GM23338 (cell line): Measurements from ENCODE around the gene USP15. TPM values are rescaled to one million over a fixed set of nuclear protein-coding genes. Genes with fewer than 3 reads are reported as not detected.

Source experiments
- ATAC-seq: fragments of 200-7000 bp; cut with Tn5 transposase; 3 replicates; pipeline ENCODE4 v1.9.1; 2020
- DNase-seq: peaks from one replicate; pipeline ENCODE4 v3.0.0-alpha.2; 2015; ENCODE audit warnings: low spot score
- H2AFZ ChIP-seq: fragments of 200-600 bp; sonication (generic); 2 replicates; pipeline ENCODE4 v1.8.0; 2016; ENCODE audit warnings: antibody characterized with exemption, mild to moderate bottlenecking, moderate library complexity
- H3F3A ChIP-seq: fragments of 200-600 bp; sonication (generic); replicated peaks from 2 replicates; pipeline ENCODE4 v1.8.0; 2017; ENCODE audit warnings: antibody characterized with exemption, mixed run types, low read depth
- H3K27ac ChIP-seq: fragments of 200-600 bp; sonication (generic); 2 replicates; pipeline ENCODE4 v1.6.1; 2016; ENCODE audit warnings: low read depth
- H3K27me3 ChIP-seq: fragments of 200-600 bp; sonication (generic); 2 replicates; pipeline ENCODE4 v1.8.0; 2016; ENCODE audit warnings: mild to moderate bottlenecking, mixed run types, moderate library complexity; ENCODE audit not compliant: insufficient read depth
- H3K36me3 ChIP-seq: fragments of 200-600 bp; sonication (generic); 2 replicates; pipeline ENCODE4 v1.8.0; 2016; ENCODE audit warnings: mild to moderate bottlenecking; ENCODE audit not compliant: insufficient read depth
- H3K4me1 ChIP-seq: fragments of 200-600 bp; sonication (generic); 2 replicates; pipeline ENCODE4 v1.8.0; 2016; ENCODE audit warnings: mild to moderate bottlenecking, moderate library complexity; ENCODE audit not compliant: insufficient read depth
- H3K4me2 ChIP-seq: fragments of 200-600 bp; sonication (generic); 2 replicates; pipeline ENCODE4 v1.7.1; 2017; ENCODE audit warnings: mixed run types
- H3K4me3 ChIP-seq: fragments of 200-600 bp; sonication (generic); 2 replicates; pipeline ENCODE4 v1.6.1; 2016; ENCODE audit warnings: mixed run types
- H3K79me2 ChIP-seq: fragments of 200-600 bp; sonication (generic); replicated peaks from 2 replicates; pipeline ENCODE4 v1.8.0; 2017; ENCODE audit warnings: mild to moderate bottlenecking; ENCODE audit not compliant: insufficient read depth
- H3K9me2 ChIP-seq: fragments of 200-600 bp; sonication (generic); 2 replicates; pipeline ENCODE4 v1.8.0; 2017; ENCODE audit not compliant: insufficient read depth
- H4K20me1 ChIP-seq: fragments of 200-600 bp; sonication (generic); replicated peaks from 2 replicates; pipeline ENCODE4 v1.8.0; 2017; ENCODE audit warnings: mild to moderate bottlenecking; ENCODE audit not compliant: insufficient read depth
- H3K27ac Mint-ChIP-seq: 2 replicates; pipeline ENCODE4 v1.8.0; 2020; ENCODE audit warnings: inconsistent platforms, mild to moderate bottlenecking, moderate library complexity, mixed read lengths
- H3K27me3 Mint-ChIP-seq: 3 replicates; pipeline ENCODE4 v1.8.0; 2022; ENCODE audit warnings: low read depth, mild to moderate bottlenecking, moderate library complexity, mixed read lengths, inconsistent platforms; ENCODE audit not compliant: insufficient read depth, poor library complexity
- H3K36me3 Mint-ChIP-seq: 3 replicates; pipeline ENCODE4 v1.8.0; 2021; ENCODE audit warnings: low read depth, mild to moderate bottlenecking, inconsistent platforms, moderate library complexity, mixed read lengths
- H3K4me1 Mint-ChIP-seq: 3 replicates; pipeline ENCODE4 v1.8.0; 2020; ENCODE audit warnings: mild to moderate bottlenecking, inconsistent platforms, mixed read lengths
- H3K4me3 Mint-ChIP-seq: 3 replicates; pipeline ENCODE4 v1.8.0; 2021; ENCODE audit warnings: moderate library complexity, mild to moderate bottlenecking, inconsistent platforms, mixed read lengths
- H3K9me3 Mint-ChIP-seq: 3 replicates; pipeline ENCODE4 v1.8.0; 2020; ENCODE audit warnings: moderate library complexity, mild to moderate bottlenecking, inconsistent platforms, mixed read lengths
- CTCF ChIP-seq, 2 experiments: fragments of 200-600 bp in 1 of 2; sonication (generic) in 1 of 2; conservative IDR thresholded peaks; 2 replicates each; pipeline versions ENCODE4 v1.5.1 to v1.6.1; 2016 to 2017; ENCODE audit warnings: antibody characterized with exemption in 2 of 2, low read depth in 2 of 2, mild to moderate bottlenecking in 2 of 2, moderate library complexity in 1 of 2
- ETS1 ChIP-seq: IDR thresholded peaks from 2 replicates; pipeline ENCODE4 v1.6.1; 2016; ENCODE audit warnings: antibody characterized with exemption
- JUNB ChIP-seq: IDR thresholded peaks from one replicate; pipeline ENCODE4 v1.6.1; 2016; ENCODE audit warnings: antibody characterized with exemption; ENCODE audit not compliant: unreplicated experiment
- NANOG ChIP-seq: IDR thresholded peaks from 2 replicates; pipeline ENCODE4 v1.6.1; 2016; ENCODE audit warnings: antibody characterized with exemption, borderline replicate concordance
- REST ChIP-seq: IDR thresholded peaks from one replicate; pipeline ENCODE4 v1.6.1; 2018; ENCODE audit warnings: antibody characterized with exemption; ENCODE audit not compliant: unreplicated experiment
- ZNF114 ChIP-seq: fragments of 250-450 bp; sonication (Bioruptor Pico); IDR thresholded peaks from 2 replicates; pipeline ENCODE4 v1.5.0; 2020; ENCODE audit warnings: mild to moderate bottlenecking, moderate library complexity
- polyA plus RNA-seq: library from polyadenylated mRNA; unstranded; fragments of >200 nt; fragmentation: Nextera tagmentation; extraction: Ambion mirVana; gene quantifications from 2 replicates; pipeline ENCODE4 v1.2.1, GENCODE V29; 2016
- total RNA-seq: library from RNA; depleted of rRNA; stranded (reverse); fragments of >200 nt; shearing (Covaris generic); gene quantifications from 2 replicates; pipeline ENCODE4 v1.2.3, GENCODE V29; 2014

The USP15 gene
- total and polyA plus RNA-seq, 2 experiments from 2014 or later, result 29.5 to 60.3 TPM

- TF ChIP-seq CTCF (conservative IDR thresholded peaks at IDR 0.05; ENCODE audit: low read depth in 2 of 2) (peak; percentile 64 to 69), NANOG (no peak)
- Histone ChIP-seq H3K9me2 (no peaks in the 10 kb centered on the region), H3K79me2 (no peaks in the 10 kb centered on the region), H3K27me3 (peaks cover 59% of the 10 kb centered on the region), H2AFZ (peak overlapping the region; percentile 99), H3F3A (peaks cover 3% of the 10 kb centered on the region; the same call in 1 of the 2 replicates), H3K4me1 (no peaks in the 10 kb centered on the region), H3K27ac (no peak overlapping the region), H3K36me3 (no peaks in the 10 kb centered on the region), H3K4me2 (peak overlapping the region; percentile 98), H4K20me1 (no peaks in the 10 kb centered on the region), H3K4me3 (peak overlapping the region; percentile 81)
- H3K27ac Mint-ChIP-seq, result no peak overlapping the region
- ATAC-seq, result peak; percentile 95
- no peaks in the 10 kb centered on the region for H3K36me3 Mint-ChIP-seq
- H3K9me3 Mint-ChIP-seq, result peaks cover 2% of the 10 kb centered on the region; the same call in 1 of the 3 replicates
- peak; percentile 90 for DNase-seq
- H3K4me1 Mint-ChIP-seq, result peaks cover 3% of the 10 kb centered on the region; the same call in 2 of the 3 replicates
- peaks cover 28% of the 10 kb centered on the region for H3K27me3 Mint-ChIP-seq
- H3K4me3 Mint-ChIP-seq, result peak overlapping the region; percentile 78
These were observed 175.3 kb downstream of the USP15 start for GRCh38 chr12:62435303-62436163.

- Histone ChIP-seq H3K9me2 (no peaks in the 10 kb centered on the region), H3K27ac (no peak overlapping the region), H2AFZ (peak overlapping the region; percentile 99), H4K20me1 (no peaks in the 10 kb centered on the region), H3K4me3 (peak overlapping the region; percentile 81), H3K4me2 (peak overlapping the region; percentile 98), H3K4me1 (no peaks in the 10 kb centered on the region), H3K36me3 (no peaks in the 10 kb centered on the region), H3F3A (peaks cover 3% of the 10 kb centered on the region; the same call in 1 of the 2 replicates), H3K79me2 (no peaks in the 10 kb centered on the region), H3K27me3 (peaks cover 59% of the 10 kb centered on the region)
- H3K4me1 Mint-ChIP-seq, result peaks cover 3% of the 10 kb centered on the region; the same call in 2 of the 3 replicates
- ATAC-seq (no peak), DNase-seq (no peak)
- H3K9me3 Mint-ChIP-seq, result peaks cover 8% of the 10 kb centered on the region
- peak overlapping the region; percentile 78 for H3K4me3 Mint-ChIP-seq
- H3K36me3 Mint-ChIP-seq, result 0 out of 3 replicates have a peak, but pooled peaks cover 3% of the 10 kb centered on the region
- H3K27me3 Mint-ChIP-seq, result peaks cover 28% of the 10 kb centered on the region
- TF ChIP-seq JUNB (no peak), ZNF114 (CRISPR knock-in tag) (no peak), ETS1 (no peak), REST (no peak), NANOG (no peak)
- no peak overlapping the region for H3K27ac Mint-ChIP-seq
These were observed 175.9 kb downstream of the USP15 start for GRCh38 chr12:62436164-62436503.
